ENCODE results near the gene PAM. TPM values are rescaled to one million over a fixed set of nuclear protein-coding genes. Genes with fewer than 3 reads are reported as not detected.
A peak's percentile ranks its signal among the peaks of the same experiment; 100 is the strongest.

PAM gene
- total and polyA plus RNA-seq, 7 donors = 14.3 to 261 (median 198) TPM

- no peak overlapping the region for H3K4me3 ChIP-seq
- H3K27me3 ChIP-seq = no peaks in the 10 kb centered on the region
- H3K4me1 ChIP-seq = no peaks in the 10 kb centered on the region
- 92 to 96% methylated on average over 1 of the region's 1 CpG for WGBS, 2 donors
- no peaks in the 10 kb centered on the region for H3K36me3 ChIP-seq
- TF ChIP-seq POLR2AphosphoS5 (IDR thresholded peaks at IDR 0.05) (no peak), CTCF (IDR thresholded peaks at IDR 0.05) (no peak), EP300 (IDR thresholded peaks at IDR 0.05) (no peak), POLR2A (IDR thresholded peaks at IDR 0.05) (no peak)
- intact Hi-C loops (cut with DNase I) = no loop called here
- H3K9me3 ChIP-seq = no peaks in the 10 kb centered on the region
- DNase-seq = no peak
- no peak overlapping the region for H3K27ac ChIP-seq
These were observed 88.9 kb downstream of the PAM start for GRCh38 chr5:102843997-102844396.

GRCh38 chr5:102845041-102845440 is 89.9 kb downstream of the PAM start:
- Histone ChIP-seq H3K27me3 (no peaks in the 10 kb centered on the region), H3K4me3 (no peak overlapping the region), H3K4me1 (no peaks in the 10 kb centered on the region), H3K9me3 (no peaks in the 10 kb centered on the region), H3K27ac (no peak overlapping the region), H3K36me3 (no peaks in the 10 kb centered on the region)
- DNase-seq = no peak
- intact Hi-C loops (cut with DNase I) = no loop called here
- TF ChIP-seq EP300 (IDR thresholded peaks at IDR 0.05) = no peak
- TF ChIP-seq CTCF (IDR thresholded peaks at IDR 0.05) = no peak
- TF ChIP-seq POLR2A (IDR thresholded peaks at IDR 0.05) = no peak
- TF ChIP-seq POLR2AphosphoS5 (IDR thresholded peaks at IDR 0.05) = no peak
- WGBS, 2 donors = 66 to 73% methylated on average over 5 of the region's 5 CpGs

- Histone ChIP-seq H3K9me3 (no peaks in the 10 kb centered on the region), H3K27me3 (no peaks in the 10 kb centered on the region), H3K36me3 (no peaks in the 10 kb centered on the region), H3K27ac (no peak overlapping the region), H3K4me3 (no peak overlapping the region), H3K4me1 (no peaks in the 10 kb centered on the region)
- intact Hi-C loops (cut with DNase I) = no loop called here
- DNase-seq = no peak
- WGBS, 2 donors = 95% methylated on average over 7 of the region's 7 CpGs
- TF ChIP-seq CTCF (IDR thresholded peaks at IDR 0.05) (no peak), POLR2A (IDR thresholded peaks at IDR 0.05) (no peak), EP300 (IDR thresholded peaks at IDR 0.05) (no peak), POLR2AphosphoS5 (IDR thresholded peaks at IDR 0.05) (no peak)
These were observed 95.4 kb downstream of the PAM start for GRCh38 chr5:102850503-102850902.

GRCh38 chr5:102853680-102854079 is 98.6 kb downstream of the PAM start:
- H3K4me3 ChIP-seq = no peak overlapping the region
- DNase-seq = no peak
- no peak for TF ChIP-seq POLR2AphosphoS5 (IDR thresholded peaks at IDR 0.05)
- TF ChIP-seq POLR2A (IDR thresholded peaks at IDR 0.05) = no peak
- no peak for TF ChIP-seq EP300 (IDR thresholded peaks at IDR 0.05)
- WGBS, 2 donors = 89 to 91% methylated on average over 4 of the region's 4 CpGs
- intact Hi-C loops (cut with DNase I) = no loop called here
- H3K36me3 ChIP-seq = no peaks in the 10 kb centered on the region
- H3K27ac ChIP-seq = no peak overlapping the region
- H3K4me1 ChIP-seq = peaks cover 0 to 27% (median 16%) of the 10 kb centered on the region in 4 donors
- no peaks in the 10 kb centered on the region for H3K27me3 ChIP-seq
- no peaks in the 10 kb centered on the region for H3K9me3 ChIP-seq

- no peak for DNase-seq
- no peak for TF ChIP-seq POLR2A (IDR thresholded peaks at IDR 0.05)
- no peak for TF ChIP-seq EP300 (IDR thresholded peaks at IDR 0.05)
- no peak for TF ChIP-seq CTCF (IDR thresholded peaks at IDR 0.05)
- no peak for TF ChIP-seq POLR2AphosphoS5 (IDR thresholded peaks at IDR 0.05)
- WGBS, 2 donors = 55 to 73% methylated on average over 4 of the region's 4 CpGs
- Histone ChIP-seq H3K36me3 (no peaks in the 10 kb centered on the region), H3K27me3 (no peaks in the 10 kb centered on the region), H3K4me3 (no peak overlapping the region), H3K4me1 (peaks cover 0 to 31% (median 16%) of the 10 kb centered on the region in 4 donors), H3K27ac (peak overlapping the region; percentile 4 to 75 (median 67)), H3K9me3 (no peaks in the 10 kb centered on the region)
- intact Hi-C loops (cut with DNase I) = loop anchor here (5.0 kb wide), 1 partner anchor 94 kb away; no protein-coding TSS in a partner anchor
These were observed 100.7 kb downstream of the PAM start for GRCh38 chr5:102855681-102856388.
